Liver (tissue), 3 donors: ENCODE measurements around the gene TRERF1.

Experiments
- CTCF ChIP-seq: fragments of 150-350 bp; IDR thresholded peaks from 2 replicates; pipeline ENCODE4 v1.5.1; 2017; ENCODE audit warnings: improper control_type of control experiment, low read depth, low read length; ENCODE audit not compliant: missing input control
- TAF1 ChIP-seq: conservative IDR thresholded peaks from 2 replicates; pipeline ENCODE4 v1.6.1; 2016; ENCODE audit warnings: antibody characterized with exemption, mild to moderate bottlenecking
- ZBTB33 ChIP-seq: IDR thresholded peaks from 2 replicates; pipeline ENCODE4 v1.6.1; 2016; ENCODE audit warnings: antibody characterized with exemption
- donor health status: healthy.
- donor health status: healthy.

- TF ChIP-seq CTCF (no peak), ZBTB33 (no peak), TAF1 (no peak)
Observed at GRCh38 chr6:42429042-42429585, 22.6 kb downstream of the TRERF1 start.
